PC-3 (cell line): ENCODE measurements around the gene SEPHS1.

Source experiments
- CTCF ChIP-seq: fragments of 300-600 bp; sonication (generic); conservative IDR thresholded peaks from 2 replicates; pipeline ENCODE4 v1.5.1; 2017; ENCODE audit warnings: antibody characterized with exemption, low read depth, mild to moderate bottlenecking, low read length
- EZH2 ChIP-seq: fragments of 300-600 bp; sonication (generic); IDR thresholded peaks from one replicate; pipeline ENCODE4 v1.6.1; 2017; ENCODE audit warnings: antibody characterized with exemption, mild to moderate bottlenecking, low read length; ENCODE audit not compliant: unreplicated experiment
- EZH2phosphoT487 ChIP-seq: fragments of 300-600 bp; sonication (generic); IDR thresholded peaks from 2 replicates; pipeline ENCODE4 v1.6.1; 2018; ENCODE audit warnings: mild to moderate bottlenecking, antibody characterized with exemption, low read length, borderline replicate concordance

- no peak for TF ChIP-seq CTCF
- TF ChIP-seq EZH2 = no peak
- TF ChIP-seq EZH2phosphoT487 = no peak
Observed at GRCh38 chr10:13376297-13376696, 28.2 kb upstream of the SEPHS1 start.
